GDM1 (cell line): Measurements from ENCODE around the gene NOL4L.

ENCODE experiments used
- DNase-seq: peaks from one replicate; lab custom pipeline; 2025; lab: John Stamatoyannopoulos, UW

The NOL4L gene

GRCh38 chr20:32456869-32457478 is 128.2 kb downstream of the NOL4L start:
- no peak for DNase-seq

DNA sequence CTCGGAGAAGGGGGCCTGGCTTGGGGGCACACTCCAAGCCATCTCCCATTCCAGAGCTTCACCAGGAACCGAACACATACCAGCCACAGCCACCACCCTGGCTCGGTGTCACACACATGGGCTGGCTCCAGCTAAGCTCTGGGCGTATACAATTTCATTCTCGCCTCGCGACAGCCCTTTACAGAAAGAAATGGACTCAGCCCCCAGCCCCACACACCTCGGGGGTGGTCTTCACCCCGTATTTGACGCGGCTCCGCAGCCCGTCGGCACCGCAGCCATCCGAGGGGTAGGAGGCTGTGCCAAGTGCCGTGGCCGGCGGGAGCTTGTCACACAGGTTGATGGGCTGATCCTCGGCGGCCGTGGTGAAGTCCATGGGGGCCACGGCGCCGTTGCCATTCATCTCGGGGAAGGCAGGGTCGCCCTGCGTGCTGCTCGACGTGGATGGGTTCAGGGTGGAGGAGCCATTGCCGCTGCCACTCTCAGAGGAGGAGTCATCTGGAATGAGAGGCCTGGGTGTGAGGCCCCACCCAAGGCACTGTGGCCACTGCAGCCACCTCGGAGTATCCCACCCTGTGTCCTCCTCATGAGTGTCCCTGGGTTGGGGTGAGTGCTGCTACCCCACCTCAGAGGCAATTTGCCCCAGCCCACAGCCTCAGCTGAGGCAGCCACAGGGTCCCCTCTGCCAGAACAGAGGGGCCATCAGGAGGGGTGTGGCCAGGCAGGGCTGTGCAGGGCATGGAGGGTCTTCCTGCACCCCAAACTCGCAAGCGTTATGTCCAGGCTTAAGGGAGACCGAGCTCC is 129.0 kb downstream of the NOL4L start:
- no peak for DNase-seq

- DNase-seq: no peak
These were observed 129.8 kb downstream of the NOL4L start for GRCh38 chr20:32455171-32455900.

GRCh38 chr20:32454164-32455145 is 130.7 kb downstream of the NOL4L start:
- no peak for DNase-seq

DNA sequence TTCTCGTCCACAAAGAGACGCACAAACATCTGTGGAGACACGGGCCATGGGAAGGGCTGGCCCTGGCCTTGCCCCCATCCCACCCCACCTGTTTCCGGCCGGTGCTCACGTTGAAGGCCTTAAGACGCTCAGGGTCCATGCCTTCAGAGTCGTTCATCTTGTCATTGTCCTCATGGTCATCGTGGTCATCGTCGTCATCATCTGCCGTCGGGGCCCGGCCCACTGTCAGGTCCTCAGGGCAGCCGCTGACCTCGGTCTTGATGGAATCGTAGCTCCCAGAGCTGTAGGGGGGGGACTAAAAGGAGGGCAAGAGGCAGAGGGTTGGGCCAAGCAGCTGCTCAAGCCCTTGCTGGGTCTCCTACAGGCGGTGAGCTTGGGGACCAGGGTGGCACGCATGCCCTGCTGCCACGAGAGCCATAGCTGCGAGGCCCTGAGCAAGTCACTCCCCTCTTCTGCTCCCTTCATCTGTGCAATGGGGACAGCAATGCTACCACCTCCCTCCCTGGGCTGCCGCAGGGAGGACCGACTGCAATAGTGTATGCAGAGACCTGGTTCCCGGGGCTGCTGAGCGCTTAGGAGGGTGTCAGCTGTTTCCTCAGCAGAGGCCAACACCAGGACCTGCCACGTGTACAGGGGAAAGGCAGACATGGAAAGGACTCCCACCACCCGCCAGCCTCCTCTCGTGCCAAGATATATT is 131.5 kb downstream of the NOL4L start:
- no peak for DNase-seq

DNA sequence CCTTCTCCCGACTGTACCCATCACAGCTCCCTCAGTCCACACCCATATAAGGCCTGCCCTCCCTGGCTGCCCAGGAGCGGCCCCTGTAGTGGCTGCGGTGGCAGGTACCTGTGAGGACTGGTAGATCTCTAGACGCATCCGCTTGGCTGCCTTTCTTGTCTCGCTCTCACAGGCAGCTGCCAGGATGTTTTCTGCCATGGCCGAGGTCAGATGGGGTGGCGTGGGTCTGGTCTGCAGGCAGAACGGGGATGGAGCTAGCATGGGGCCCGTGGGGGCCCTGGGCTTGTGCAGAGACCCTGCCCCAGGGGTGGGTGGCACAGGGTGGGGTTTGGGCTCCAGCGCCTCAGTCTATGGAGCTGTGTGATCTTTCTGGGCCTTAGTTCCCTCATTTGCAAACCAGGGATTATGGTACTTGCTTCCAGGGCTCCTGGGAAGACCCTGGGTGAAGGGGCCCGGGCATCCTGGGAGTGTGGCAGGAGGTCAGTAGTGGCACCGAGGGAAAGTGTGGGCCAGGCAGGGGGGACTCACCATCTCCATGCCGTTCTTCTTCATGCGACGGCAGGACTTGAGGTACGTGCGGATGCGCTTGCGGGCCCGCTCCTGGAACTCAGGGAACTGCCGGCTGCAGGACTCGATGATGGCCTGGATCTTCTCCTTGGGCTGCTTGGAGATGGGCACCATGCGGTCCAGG is 132.2 kb downstream of the NOL4L start:
- no peak for DNase-seq

DNA sequence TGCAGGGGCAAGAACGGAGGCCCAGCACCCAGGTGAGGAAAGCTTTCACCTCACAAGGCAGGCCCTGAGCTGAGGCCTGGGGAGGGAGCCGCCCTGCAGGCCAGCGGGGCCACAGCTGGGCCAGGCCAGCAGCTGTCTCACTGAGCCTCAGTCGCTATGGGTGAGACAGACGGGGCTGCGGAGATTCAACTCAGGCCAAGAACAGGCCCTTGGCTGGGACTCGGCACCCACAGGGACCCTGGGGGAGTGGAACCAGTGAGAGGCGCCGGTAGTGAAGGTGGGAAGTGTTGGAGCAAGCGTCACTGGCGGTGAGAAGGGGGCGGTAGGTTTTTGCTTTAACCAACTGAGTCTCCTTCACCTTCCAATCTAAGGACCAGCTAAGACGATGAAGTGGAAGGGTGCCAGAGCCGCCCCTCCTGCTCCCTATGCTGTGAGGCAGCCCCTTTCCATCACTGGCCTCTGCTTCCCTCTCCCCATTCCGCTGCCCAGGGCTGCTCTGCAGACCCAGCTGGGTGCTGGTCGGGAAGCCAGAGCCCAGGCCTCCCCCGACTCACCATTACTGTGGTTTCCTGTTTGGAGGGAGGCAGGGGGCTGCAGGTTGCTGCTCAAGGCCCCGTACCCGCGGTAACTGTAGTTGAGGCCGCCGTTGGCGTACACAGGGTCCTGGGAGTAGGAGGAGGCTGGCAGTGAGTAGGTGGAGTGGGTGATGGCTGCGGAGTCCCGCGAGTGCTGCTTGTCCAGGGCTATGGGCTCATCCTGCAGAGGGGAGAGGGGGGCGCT is 133.3 kb downstream of the NOL4L start:
- no peak for DNase-seq

DNA sequence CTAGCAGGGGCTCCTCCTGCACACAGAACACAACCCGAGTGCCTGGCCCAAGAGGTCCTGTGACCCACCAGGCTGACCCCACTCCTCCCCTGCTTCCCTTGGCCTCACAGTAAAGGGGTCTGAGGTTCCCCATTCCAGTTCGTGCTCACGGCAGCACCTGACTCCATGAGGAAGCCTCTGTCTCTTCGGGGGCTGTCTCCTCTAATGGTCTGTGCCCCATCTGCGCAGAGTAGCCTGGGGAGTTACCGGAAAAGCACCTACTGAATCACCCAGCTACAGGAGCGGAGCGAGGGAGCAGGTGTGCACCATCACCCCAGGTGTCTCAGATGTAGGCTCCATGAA is 133.8 kb downstream of the NOL4L start:
- no peak for DNase-seq

- no peak for DNase-seq
These were observed 134.6 kb downstream of the NOL4L start for GRCh38 chr20:32450484-32451061.

- no peak for DNase-seq
These were observed 135.2 kb downstream of the NOL4L start for GRCh38 chr20:32449890-32450401.

DNA sequence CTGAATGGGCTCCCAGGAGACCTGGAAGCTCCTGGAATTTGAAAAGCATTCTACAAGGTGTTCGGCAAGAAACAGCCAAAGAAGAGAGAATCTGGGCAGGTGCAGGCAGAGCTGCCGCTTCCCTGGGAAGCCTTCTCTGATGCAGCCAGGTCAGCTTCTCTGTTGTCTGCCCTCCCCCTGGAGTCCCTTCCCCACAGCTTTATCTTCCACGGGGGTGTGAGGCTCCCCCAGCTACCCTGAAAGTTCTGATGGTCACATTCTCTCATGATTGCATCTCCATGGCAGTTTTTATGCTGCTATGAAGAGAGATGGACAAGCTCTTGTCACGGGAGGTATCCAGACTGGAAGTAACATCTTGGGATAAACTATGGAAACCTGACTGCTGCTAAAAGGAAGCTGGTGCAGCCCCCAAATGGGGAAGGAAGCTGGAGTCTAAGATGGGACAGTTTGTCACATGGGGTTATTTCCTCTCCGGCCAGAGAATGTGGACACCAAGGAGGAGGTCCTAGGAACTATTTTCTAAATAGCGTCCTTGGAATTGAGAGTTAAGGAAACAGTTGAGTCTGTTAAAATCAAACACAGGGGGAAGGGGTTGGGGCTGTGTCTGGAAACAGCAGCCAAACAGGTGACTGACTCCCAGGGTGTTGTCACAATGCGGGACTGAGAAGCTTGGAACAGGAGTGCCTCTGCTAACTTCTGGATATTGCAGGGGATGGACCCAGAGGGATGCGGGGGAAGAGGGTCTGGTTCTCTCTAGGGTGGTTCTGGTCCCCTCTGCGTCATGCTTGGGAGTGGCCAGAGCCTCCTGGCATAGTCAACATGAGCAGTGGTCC is 135.9 kb downstream of the NOL4L start:
- no peak for DNase-seq

- no peak for DNase-seq
These were observed 136.7 kb downstream of the NOL4L start for GRCh38 chr20:32448306-32449056.

DNA sequence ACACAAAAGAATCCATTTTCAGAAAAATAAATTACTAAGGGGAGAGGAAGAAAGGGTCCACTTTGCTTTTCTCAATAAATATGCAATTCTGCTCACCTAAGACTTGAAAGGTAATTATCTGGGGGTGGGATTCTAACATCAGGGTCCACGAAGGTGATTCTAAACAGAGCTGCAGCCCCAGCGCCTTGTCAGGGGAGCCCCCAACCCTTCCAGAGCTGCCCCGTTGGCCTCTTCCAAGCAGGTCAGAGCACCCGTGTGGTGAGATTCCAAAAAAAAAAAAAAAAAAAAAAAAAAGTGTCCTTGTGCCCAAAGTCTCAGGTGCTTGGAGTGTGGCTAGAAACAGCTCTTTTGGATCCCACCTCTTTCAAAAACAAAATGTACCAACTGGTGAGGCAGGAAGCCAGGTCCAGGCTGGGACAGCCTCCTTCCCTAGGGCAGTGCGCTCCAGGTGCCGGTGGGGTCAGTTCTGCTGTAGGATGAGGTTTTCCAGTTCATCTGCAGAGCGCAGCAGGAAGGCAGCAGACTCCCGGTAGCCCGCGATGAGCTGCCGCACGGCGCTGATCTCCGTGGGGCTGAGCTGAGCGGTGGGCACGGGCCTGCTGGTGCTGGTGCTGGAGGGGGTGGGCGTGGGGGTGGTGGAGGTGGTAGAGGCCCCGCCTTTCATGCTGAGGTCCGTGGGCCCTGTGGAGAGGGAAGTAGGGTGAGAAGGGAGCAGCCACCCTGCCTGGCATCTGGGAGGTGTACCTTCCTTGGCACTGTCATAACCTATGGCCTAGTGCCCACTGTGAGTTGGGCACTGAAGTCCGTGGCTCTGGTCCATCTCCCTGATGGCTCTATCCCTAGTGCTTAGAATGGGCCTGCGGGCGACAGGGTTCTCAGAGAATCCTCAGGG is 137.8 kb downstream of the NOL4L start:
- no peak for DNase-seq

DNA sequence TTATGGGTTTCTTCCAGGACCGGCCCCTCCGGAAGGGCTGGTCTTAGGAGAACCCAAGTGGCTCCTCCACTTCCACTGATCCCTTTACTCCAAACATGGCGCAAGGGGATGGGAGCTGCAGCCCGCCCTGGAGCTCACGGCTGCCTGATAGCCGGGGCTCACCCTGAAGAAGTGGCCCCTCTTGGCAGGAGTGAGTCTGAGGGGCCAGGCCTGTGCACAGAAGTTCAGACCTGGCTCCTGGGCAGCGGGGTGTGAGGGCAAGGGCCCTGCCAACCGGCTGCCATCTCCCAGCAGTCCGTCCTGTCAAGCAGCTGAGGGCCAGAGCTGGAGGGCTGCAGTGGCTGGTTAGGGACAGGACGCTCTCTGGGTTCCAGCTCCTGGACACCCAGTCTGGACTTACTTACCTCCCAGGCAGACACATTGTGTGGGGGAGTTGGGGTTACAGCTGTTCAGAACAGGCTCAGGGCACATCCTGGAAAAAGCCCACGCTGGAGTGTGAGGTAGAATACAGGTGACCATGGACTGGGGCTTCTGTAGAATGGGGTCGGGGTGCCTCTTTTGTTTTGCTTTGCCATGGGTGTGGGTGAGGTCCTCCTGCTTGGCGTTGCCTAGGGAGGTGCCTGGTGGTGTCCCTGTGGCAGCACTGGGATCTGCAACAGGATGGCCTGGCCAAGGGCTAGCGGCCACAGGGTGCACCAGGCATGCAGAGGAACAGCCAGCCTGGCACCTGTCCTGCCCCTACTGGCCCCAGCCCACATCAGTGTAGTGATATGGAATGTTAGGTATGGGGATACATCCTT is 138.6 kb downstream of the NOL4L start:
- DNase-seq: no peak

DNA sequence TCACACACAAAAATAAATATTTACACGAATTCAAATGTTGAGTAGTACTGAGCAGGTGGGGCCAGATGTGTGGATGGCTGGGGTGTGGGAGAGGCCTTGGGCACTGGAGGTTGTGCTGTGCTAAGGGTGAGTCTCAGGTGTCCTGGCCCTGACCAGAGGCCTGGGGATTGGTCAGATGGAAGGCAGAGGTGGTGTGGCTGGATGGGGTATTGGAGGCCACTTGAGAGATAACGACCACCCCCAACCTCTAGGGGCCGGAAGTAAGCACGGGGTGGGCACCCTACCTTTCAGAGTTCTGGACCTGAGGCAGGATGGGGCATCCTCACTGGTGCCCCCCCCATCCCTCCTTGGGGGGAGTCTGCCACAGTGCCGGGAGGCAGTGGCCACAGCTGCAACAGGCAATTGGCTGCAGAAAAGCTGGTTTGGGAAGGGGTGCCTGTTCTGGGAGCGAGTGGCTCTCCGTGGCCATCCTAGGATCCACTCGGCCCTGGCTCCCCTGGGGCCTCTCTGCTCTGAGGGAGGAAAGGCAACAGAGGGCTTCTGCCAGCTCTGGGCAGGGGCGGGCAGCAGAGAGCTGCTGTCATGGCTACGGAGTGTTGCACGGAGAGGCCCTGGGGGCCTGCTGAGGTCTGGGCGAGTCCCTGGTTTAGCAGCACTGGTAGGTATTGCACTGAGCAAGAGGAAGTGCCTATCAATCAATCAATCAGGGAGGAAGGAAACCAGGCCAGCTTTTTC is 139.4 kb downstream of the NOL4L start:
- DNase-seq: no peak
